ENCODE measurements around the gene CELF4. TPM values are rescaled to one million over a fixed set of nuclear protein-coding genes. Genes with fewer than 3 reads are reported as not detected.

The CELF4 gene
- total and polyA plus RNA-seq, 2 donors, result 0.79 TPM

DNA sequence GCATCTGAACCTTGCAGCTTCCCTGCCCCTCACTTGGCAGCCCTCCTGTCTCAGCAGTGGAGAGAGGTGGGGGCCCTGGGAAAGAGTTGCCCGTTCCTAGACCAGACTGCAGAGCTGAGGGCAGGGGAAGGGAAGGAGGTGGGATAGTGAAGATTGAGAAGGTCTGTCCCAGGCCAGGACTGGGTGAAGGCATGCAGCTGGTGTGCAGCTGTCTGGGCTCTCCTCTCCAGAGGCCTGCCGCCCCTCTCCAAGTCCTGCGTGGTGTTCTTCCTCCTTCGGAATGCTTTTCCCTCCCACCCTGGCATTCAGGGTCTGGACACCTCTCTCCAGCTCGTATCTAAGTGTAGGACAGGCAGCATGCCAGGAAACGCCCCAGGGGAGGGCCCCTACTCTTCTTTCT is 323.5 kb downstream of the CELF4 start:
- WGBS, result 50% methylated on average over 6 of the region's 6 CpGs
- H3K36me3 ChIP-seq (ENCODE audit: insufficient read depth), result no peaks in the 10 kb centered on the region

GRCh38 chr18:37238282-37239108 is 327.1 kb downstream of the CELF4 start:
- Histone ChIP-seq H3K4me1 (ENCODE audit: insufficient read depth) (no peaks in the 10 kb centered on the region), H3K36me3 (ENCODE audit: insufficient read depth) (no peaks in the 10 kb centered on the region), H3K4me3 (ENCODE audit: low read depth, low read length) (no peak overlapping the region), H3K27ac (ENCODE audit: low read depth) (no peak overlapping the region)
- DNase-seq (ENCODE audit: extremely low spot score), result no peak
- 81% methylated on average over 6 of the region's 6 CpGs for WGBS

More for the DNA sequence above, 323.5 kb downstream of the CELF4 start:
- no peak overlapping the region for H3K4me3 ChIP-seq (ENCODE audit: low read depth, low read length)
- peaks cover 2% of the 10 kb centered on the region for H3K4me1 ChIP-seq (ENCODE audit: insufficient read depth)
- DNase-seq (ENCODE audit: extremely low spot score), result no peak
- H3K27ac ChIP-seq (ENCODE audit: low read depth), result no peak overlapping the region

- H3K4me3 ChIP-seq (ENCODE audit: low read depth, low read length), result no peak overlapping the region
- DNase-seq (ENCODE audit: extremely low spot score), result no peak
- no peak overlapping the region for H3K27ac ChIP-seq (ENCODE audit: low read depth)
- no peaks in the 10 kb centered on the region for H3K4me1 ChIP-seq (ENCODE audit: insufficient read depth)
- H3K36me3 ChIP-seq (ENCODE audit: insufficient read depth), result no peaks in the 10 kb centered on the region
- 80% methylated on average over 2 of the region's 2 CpGs for WGBS
These were observed 330.0 kb downstream of the CELF4 start for GRCh38 chr18:37235583-37235982.

- Histone ChIP-seq H3K4me1 (ENCODE audit: insufficient read depth) (no peaks in the 10 kb centered on the region), H3K4me3 (ENCODE audit: low read depth, low read length) (no peak overlapping the region), H3K36me3 (ENCODE audit: insufficient read depth) (no peaks in the 10 kb centered on the region), H3K27ac (ENCODE audit: low read depth) (no peak overlapping the region)
- 38% methylated on average over 3 of the region's 3 CpGs for WGBS
- no peak for DNase-seq (ENCODE audit: extremely low spot score)
These were observed 334.3 kb downstream of the CELF4 start for GRCh38 chr18:37231251-37231650.

GRCh38 chr18:37230768-37231167 is 334.8 kb downstream of the CELF4 start:
- no peaks in the 10 kb centered on the region for H3K4me1 ChIP-seq (ENCODE audit: insufficient read depth)
- H3K27ac ChIP-seq (ENCODE audit: low read depth), result no peak overlapping the region
- 37% methylated on average over 3 of the region's 3 CpGs for WGBS
- DNase-seq (ENCODE audit: extremely low spot score), result no peak
- no peaks in the 10 kb centered on the region for H3K36me3 ChIP-seq (ENCODE audit: insufficient read depth)
- no peak overlapping the region for H3K4me3 ChIP-seq (ENCODE audit: low read depth, low read length)

DNA sequence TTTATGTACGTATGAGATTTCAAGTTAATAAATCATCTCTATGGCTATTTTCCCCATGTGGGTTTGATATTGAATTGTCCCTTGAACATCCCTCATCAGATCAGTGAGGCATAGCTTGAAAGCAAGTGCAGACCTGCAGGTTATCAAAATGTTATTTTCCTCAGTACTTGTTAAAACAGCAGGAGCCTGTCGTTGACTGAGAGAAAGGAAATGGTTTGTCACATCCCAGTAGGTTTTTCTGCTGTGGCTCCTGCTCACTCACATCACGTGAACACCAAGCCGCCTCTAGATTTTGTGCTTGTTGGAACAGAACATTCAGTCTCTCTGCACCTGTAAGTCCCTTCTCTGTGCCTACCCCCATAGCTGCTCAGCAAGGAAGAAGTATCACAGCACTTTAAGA is 340.3 kb downstream of the CELF4 start:
- H3K4me3 ChIP-seq (ENCODE audit: low read depth, low read length), result no peak overlapping the region
- no peaks in the 10 kb centered on the region for H3K36me3 ChIP-seq (ENCODE audit: insufficient read depth)
- no peaks in the 10 kb centered on the region for H3K4me1 ChIP-seq (ENCODE audit: insufficient read depth)
- no peak for DNase-seq (ENCODE audit: extremely low spot score)
- 54% methylated on average over 4 of the region's 4 CpGs for WGBS
- H3K27ac ChIP-seq (ENCODE audit: low read depth), result no peak overlapping the region

DNA sequence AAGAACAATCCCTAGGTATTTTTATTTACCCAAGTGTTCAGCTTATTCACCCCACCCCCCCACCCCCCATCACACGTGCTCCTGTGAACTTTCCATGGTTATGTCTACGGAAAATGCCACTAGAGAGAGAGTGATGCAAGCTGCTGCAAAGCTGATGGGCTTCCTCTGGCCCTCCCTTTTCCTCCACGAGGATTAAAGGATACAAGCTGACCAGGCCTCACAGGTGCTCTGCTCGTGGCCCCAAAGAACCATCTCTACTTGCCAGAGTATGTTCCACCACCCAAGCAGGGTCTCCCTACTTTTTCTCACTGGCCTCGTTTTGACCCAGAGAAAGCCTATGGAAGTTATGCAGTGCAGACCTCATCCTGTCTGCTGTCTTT is 342.6 kb downstream of the CELF4 start:
- H3K36me3 ChIP-seq (ENCODE audit: insufficient read depth), result no peaks in the 10 kb centered on the region
- WGBS, result 67% methylated on average over 5 of the region's 5 CpGs
- H3K27ac ChIP-seq (ENCODE audit: low read depth), result no peak overlapping the region
- H3K4me1 ChIP-seq (ENCODE audit: insufficient read depth), result no peaks in the 10 kb centered on the region
- H3K4me3 ChIP-seq (ENCODE audit: low read depth, low read length), result no peak overlapping the region
- no peak for DNase-seq (ENCODE audit: extremely low spot score)

DNA sequence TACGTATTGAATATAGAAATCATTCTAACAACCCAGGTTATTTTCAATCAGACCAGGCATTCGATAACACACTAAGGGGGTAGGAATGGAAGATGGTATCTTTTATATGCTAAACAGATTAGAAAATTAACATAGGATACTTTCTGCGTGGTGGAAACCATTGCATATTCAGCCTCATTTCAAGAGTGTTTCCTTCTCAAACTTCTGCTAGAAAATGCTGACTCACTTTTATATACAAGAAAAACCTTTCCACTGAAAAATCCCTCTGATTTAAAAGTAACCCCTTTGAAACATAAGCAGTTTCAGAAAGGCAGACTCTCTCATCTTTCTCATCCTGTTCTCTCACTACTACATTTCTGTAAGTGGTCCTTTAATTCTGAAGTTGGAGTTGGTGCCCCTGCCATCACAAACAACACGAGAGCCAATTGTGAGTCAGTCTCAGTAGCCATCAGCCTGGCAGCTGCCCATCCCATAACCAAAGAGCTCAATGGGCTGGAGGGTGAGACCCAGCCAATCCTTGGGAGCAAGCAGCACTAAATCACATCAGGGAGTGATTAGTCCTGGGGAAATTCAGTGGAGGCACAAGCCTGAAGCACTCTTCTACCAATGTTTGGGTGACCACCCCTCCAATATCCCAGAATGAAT is 343.1 kb downstream of the CELF4 start:
- DNase-seq (ENCODE audit: extremely low spot score), result no peak
- no peaks in the 10 kb centered on the region for H3K4me1 ChIP-seq (ENCODE audit: insufficient read depth)
- no peaks in the 10 kb centered on the region for H3K36me3 ChIP-seq (ENCODE audit: insufficient read depth)
- H3K27ac ChIP-seq (ENCODE audit: low read depth), result no peak overlapping the region
- 92% methylated on average over 4 of the region's 4 CpGs for WGBS
- no peak overlapping the region for H3K4me3 ChIP-seq (ENCODE audit: low read depth, low read length)

DNA sequence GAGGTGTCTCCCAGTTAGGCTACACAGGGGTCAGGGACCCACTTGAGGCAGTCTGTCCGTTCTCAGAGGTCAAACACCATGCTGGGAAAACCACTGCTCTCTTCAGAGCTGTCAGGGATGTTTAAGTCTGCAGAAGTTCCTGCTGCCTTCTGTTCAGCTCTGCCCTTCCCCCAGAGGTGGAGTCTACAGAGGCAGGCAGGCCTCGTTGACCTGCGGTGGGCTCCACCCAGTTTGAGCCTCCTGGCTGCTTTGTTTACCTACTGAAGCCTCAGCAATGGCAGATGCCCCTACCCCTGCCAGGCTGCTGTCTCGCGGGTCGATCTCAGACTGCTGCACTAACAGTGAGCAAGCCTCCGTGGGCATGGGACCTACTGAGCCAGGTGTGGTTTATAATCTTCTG is 346.3 kb downstream of the CELF4 start:
- Histone ChIP-seq H3K4me3 (ENCODE audit: low read depth, low read length) (no peak overlapping the region), H3K4me1 (ENCODE audit: insufficient read depth) (no peaks in the 10 kb centered on the region), H3K27ac (ENCODE audit: low read depth) (no peak overlapping the region), H3K36me3 (ENCODE audit: insufficient read depth) (no peaks in the 10 kb centered on the region)
- WGBS, result 71% methylated on average over 7 of the region's 7 CpGs
- DNase-seq (ENCODE audit: extremely low spot score), result no peak

DNA sequence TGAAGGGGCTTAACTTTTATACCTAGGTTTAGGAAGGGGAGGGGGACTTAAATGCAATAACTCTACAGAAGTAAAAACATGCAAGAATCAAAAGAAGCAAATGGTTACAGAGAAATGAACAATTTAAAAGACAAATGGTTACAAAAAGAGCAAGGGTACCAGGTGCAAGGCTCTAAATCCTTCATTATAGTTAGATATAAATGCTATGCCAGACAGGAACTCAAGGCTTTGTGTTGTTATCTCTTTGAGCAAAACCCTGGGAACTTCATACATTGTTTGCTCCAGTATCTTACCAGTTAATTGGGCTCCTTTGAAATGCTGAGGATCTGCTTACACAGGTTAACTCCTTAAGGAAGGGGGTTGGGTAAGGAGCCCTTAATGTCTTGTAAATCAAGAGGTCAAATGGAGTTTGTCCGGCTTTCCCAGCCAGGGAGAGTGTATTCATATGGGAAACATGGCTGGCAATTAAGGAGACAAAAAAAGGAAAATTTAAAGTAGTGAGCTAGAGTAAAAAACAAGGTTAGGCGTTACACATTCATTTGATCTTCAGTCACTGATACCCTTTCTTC is 347.5 kb downstream of the CELF4 start:
- Histone ChIP-seq H3K36me3 (ENCODE audit: insufficient read depth) (no peaks in the 10 kb centered on the region), H3K27ac (ENCODE audit: low read depth) (no peak overlapping the region), H3K4me3 (ENCODE audit: low read depth, low read length) (no peak overlapping the region), H3K4me1 (ENCODE audit: insufficient read depth) (no peaks in the 10 kb centered on the region)
- no peak for DNase-seq (ENCODE audit: extremely low spot score)
- WGBS, result 47% methylated on average over 2 of the region's 2 CpGs

DNA sequence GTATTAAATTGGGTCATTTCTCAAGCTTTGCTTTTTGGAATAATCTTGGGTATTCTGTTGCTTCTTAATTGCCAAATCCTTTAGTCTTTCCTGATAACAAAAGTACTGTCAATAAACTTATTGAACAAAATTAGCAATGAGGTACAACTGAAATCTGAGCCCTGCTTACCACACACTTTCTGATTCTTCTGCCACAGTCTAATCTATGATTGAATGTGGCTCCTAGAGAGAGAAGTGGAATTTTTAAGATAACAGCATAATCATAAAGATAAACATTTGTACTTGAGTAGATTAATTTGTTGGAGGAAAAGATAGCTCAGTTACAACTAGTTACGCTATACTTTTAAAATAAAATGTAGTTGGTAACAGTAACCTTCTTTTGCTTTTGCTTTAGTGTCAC is 354.8 kb downstream of the CELF4 start:
- no peaks in the 10 kb centered on the region for H3K4me1 ChIP-seq (ENCODE audit: insufficient read depth)
- H3K36me3 ChIP-seq (ENCODE audit: insufficient read depth), result no peaks in the 10 kb centered on the region
- no peak overlapping the region for H3K4me3 ChIP-seq (ENCODE audit: low read depth, low read length)
- no peak overlapping the region for H3K27ac ChIP-seq (ENCODE audit: low read depth)
- 57% methylated on average over 1 of the region's 1 CpG for WGBS
- DNase-seq (ENCODE audit: extremely low spot score), result no peak

- no peaks in the 10 kb centered on the region for H3K4me1 ChIP-seq (ENCODE audit: insufficient read depth)
- H3K27ac ChIP-seq (ENCODE audit: low read depth), result no peak overlapping the region
- no peak for DNase-seq (ENCODE audit: extremely low spot score)
- WGBS, result 78% methylated on average over 1 of the region's 1 CpG
- H3K36me3 ChIP-seq (ENCODE audit: insufficient read depth), result no peaks in the 10 kb centered on the region
- no peak overlapping the region for H3K4me3 ChIP-seq (ENCODE audit: low read depth, low read length)
These were observed 358.3 kb downstream of the CELF4 start for GRCh38 chr18:37207343-37207742.

DNA sequence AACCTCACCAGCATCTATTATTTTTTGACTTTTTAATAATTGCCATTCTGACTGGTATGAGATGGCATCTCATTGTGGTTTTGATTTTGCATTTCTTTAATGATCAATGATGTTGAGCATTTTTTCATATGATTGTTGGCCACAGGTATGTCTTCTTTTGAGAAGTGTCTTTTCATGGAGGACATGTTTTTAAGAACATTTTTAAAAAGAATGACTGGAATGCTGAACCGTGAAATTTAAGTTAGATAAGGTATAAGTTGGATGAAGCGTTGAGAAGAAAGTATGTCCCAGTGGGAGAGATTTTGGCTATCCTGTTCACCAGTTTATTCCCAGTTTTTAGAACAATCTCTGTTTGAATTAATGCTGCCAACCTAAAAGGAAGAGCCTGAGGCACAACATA is 365.9 kb downstream of the CELF4 start:
- Histone ChIP-seq H3K4me1 (ENCODE audit: insufficient read depth) (no peaks in the 10 kb centered on the region), H3K4me3 (ENCODE audit: low read depth, low read length) (no peak overlapping the region), H3K27ac (ENCODE audit: low read depth) (no peak overlapping the region), H3K36me3 (ENCODE audit: insufficient read depth) (no peaks in the 10 kb centered on the region)
- WGBS, result 92% methylated on average over 2 of the region's 2 CpGs
- no peak for DNase-seq (ENCODE audit: extremely low spot score)

All from urinary bladder (tissue), 4 donors.